ENCODE data around the gene TTLL11. TPM values are rescaled to one million over a fixed set of nuclear protein-coding genes. Genes with fewer than 3 reads are reported as not detected.

TTLL11 gene
- total RNA-seq, 1 donor: 6.2 TPM

DNA sequence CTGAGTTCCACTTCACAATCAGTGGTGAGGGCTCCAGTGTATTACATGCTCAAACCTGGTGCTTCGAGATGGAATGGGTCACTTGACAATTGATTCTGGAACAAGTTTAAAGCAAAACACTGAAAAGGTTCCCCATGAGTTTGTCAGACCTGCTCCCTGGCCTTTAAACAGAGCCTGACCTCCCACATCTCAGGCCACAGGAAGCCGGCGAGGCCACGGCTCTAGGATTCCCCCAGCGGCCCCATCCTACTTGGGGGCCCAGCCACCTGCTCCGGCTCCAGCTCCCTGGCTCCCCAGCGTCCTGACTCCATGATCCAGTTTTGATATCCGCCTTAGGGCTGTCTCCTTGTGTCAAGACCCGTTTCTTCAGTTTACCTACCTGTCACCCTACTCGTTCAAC is 62.0 kb downstream of the TTLL11 start:
- DNase-seq (ENCODE audit: insufficient read length, low spot score, missing footprints): no peak
- no peaks in the 10 kb centered on the region for H3K27me3 ChIP-seq (ENCODE audit: insufficient read depth, low read length)
- TF ChIP-seq, protein P1, sequence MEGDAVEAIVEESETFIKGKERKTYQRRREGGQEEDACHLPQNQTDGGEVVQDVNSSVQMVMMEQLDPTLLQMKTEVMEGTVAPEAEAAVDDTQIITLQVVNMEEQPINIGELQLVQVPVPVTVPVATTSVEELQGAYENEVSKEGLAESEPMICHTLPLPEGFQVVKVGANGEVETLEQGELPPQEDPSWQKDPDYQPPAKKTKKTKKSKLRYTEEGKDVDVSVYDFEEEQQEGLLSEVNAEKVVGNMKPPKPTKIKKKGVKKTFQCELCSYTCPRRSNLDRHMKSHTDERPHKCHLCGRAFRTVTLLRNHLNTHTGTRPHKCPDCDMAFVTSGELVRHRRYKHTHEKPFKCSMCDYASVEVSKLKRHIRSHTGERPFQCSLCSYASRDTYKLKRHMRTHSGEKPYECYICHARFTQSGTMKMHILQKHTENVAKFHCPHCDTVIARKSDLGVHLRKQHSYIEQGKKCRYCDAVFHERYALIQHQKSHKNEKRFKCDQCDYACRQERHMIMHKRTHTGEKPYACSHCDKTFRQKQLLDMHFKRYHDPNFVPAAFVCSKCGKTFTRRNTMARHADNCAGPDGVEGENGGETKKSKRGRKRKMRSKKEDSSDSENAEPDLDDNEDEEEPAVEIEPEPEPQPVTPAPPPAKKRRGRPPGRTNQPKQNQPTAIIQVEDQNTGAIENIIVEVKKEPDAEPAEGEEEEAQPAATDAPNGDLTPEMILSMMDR (IDR thresholded peaks at IDR 0.05; ENCODE audit: extremely low read depth, low read depth, low read length): no peak
- H3K79me2 ChIP-seq (ENCODE audit: insufficient read depth, low read length): no peaks in the 10 kb centered on the region
- peaks cover 5% of the 10 kb centered on the region for H4K20me1 ChIP-seq (ENCODE audit: insufficient read depth, low read length)
- H3K36me3 ChIP-seq (ENCODE audit: insufficient read depth, low read length): no peaks in the 10 kb centered on the region
- H3K27ac ChIP-seq (ENCODE audit: low read depth, low read length): no peak overlapping the region
- no peak overlapping the region for H2AFZ ChIP-seq (ENCODE audit: low read length)
- no peak overlapping the region for H3K4me2 ChIP-seq (ENCODE audit: insufficient read depth, low read length)
- no peaks in the 10 kb centered on the region for H3K9me3 ChIP-seq (ENCODE audit: low read depth, low read length)
- no peak overlapping the region for H3K4me3 ChIP-seq (ENCODE audit: insufficient read depth, low read length)
- peaks cover 6% of the 10 kb centered on the region for H3K4me1 ChIP-seq (ENCODE audit: insufficient read depth, low read length)

GRCh38 chr9:122030357-122030756 is 62.8 kb downstream of the TTLL11 start:
- no peak overlapping the region for H3K4me3 ChIP-seq (ENCODE audit: insufficient read depth, low read length)
- TF ChIP-seq, protein P1 (IDR thresholded peaks at IDR 0.05; ENCODE audit: extremely low read depth, low read depth, low read length): no peak
- no peaks in the 10 kb centered on the region for H3K27me3 ChIP-seq (ENCODE audit: insufficient read depth, low read length)
- peaks cover 5% of the 10 kb centered on the region for H4K20me1 ChIP-seq (ENCODE audit: insufficient read depth, low read length)
- peaks cover 6% of the 10 kb centered on the region for H3K4me1 ChIP-seq (ENCODE audit: insufficient read depth, low read length)
- no peaks in the 10 kb centered on the region for H3K79me2 ChIP-seq (ENCODE audit: insufficient read depth, low read length)
- no peak overlapping the region for H3K27ac ChIP-seq (ENCODE audit: low read depth, low read length)
- no peaks in the 10 kb centered on the region for H3K9me3 ChIP-seq (ENCODE audit: low read depth, low read length)
- DNase-seq (ENCODE audit: insufficient read length, low spot score, missing footprints): no peak
- no peak overlapping the region for H3K4me2 ChIP-seq (ENCODE audit: insufficient read depth, low read length)
- no peaks in the 10 kb centered on the region for H3K36me3 ChIP-seq (ENCODE audit: insufficient read depth, low read length)
- H2AFZ ChIP-seq (ENCODE audit: low read length): no peak overlapping the region

GRCh38 chr9:122029898-122030297 is 63.2 kb downstream of the TTLL11 start:
- TF ChIP-seq, protein P1 (IDR thresholded peaks at IDR 0.05; ENCODE audit: extremely low read depth, low read depth, low read length): no peak
- H3K4me3 ChIP-seq (ENCODE audit: insufficient read depth, low read length): no peak overlapping the region
- H2AFZ ChIP-seq (ENCODE audit: low read length): no peak overlapping the region
- no peak overlapping the region for H3K4me2 ChIP-seq (ENCODE audit: insufficient read depth, low read length)
- no peak overlapping the region for H3K27ac ChIP-seq (ENCODE audit: low read depth, low read length)
- H3K4me1 ChIP-seq (ENCODE audit: insufficient read depth, low read length): peaks cover 6% of the 10 kb centered on the region
- H3K9me3 ChIP-seq (ENCODE audit: low read depth, low read length): no peaks in the 10 kb centered on the region
- no peaks in the 10 kb centered on the region for H3K36me3 ChIP-seq (ENCODE audit: insufficient read depth, low read length)
- peaks cover 5% of the 10 kb centered on the region for H4K20me1 ChIP-seq (ENCODE audit: insufficient read depth, low read length)
- no peaks in the 10 kb centered on the region for H3K27me3 ChIP-seq (ENCODE audit: insufficient read depth, low read length)
- H3K79me2 ChIP-seq (ENCODE audit: insufficient read depth, low read length): no peaks in the 10 kb centered on the region
- no peak for DNase-seq (ENCODE audit: insufficient read length, low spot score, missing footprints)

GRCh38 chr9:122028089-122028488 is 65.0 kb downstream of the TTLL11 start:
- no peak overlapping the region for H2AFZ ChIP-seq (ENCODE audit: low read length)
- DNase-seq (ENCODE audit: insufficient read length, low spot score, missing footprints): no peak

More at GRCh38 chr9:122028089-122028488, 65.0 kb downstream of the TTLL11 start:
- Histone ChIP-seq H3K27ac (ENCODE audit: low read depth, low read length) (no peak overlapping the region), H3K36me3 (ENCODE audit: insufficient read depth, low read length) (no peaks in the 10 kb centered on the region), H3K27me3 (ENCODE audit: insufficient read depth, low read length) (no peaks in the 10 kb centered on the region), H3K9me3 (ENCODE audit: low read depth, low read length) (no peaks in the 10 kb centered on the region), H3K4me2 (ENCODE audit: insufficient read depth, low read length) (no peak overlapping the region), H3K4me1 (ENCODE audit: insufficient read depth, low read length) (no peaks in the 10 kb centered on the region), H4K20me1 (ENCODE audit: insufficient read depth, low read length) (peaks cover 2% of the 10 kb centered on the region), H3K4me3 (ENCODE audit: insufficient read depth, low read length) (no peak overlapping the region), H3K79me2 (ENCODE audit: insufficient read depth, low read length) (no peaks in the 10 kb centered on the region)
- TF ChIP-seq, protein P1 (IDR thresholded peaks at IDR 0.05; ENCODE audit: extremely low read depth, low read depth, low read length): no peak
